Stimulated activated CD8-positive, alpha-beta memory T cell treated with anti-CD3 and anti-CD28 coated beads, Interleukin-7, amount 100 ng/mL, for 1 hour (primary cell): Measurements from ENCODE around the gene CDKAL1.

Experiments
- DNase-seq, 2 donors: peaks; one replicate each; pipeline ENCODE4 v3.0.0-alpha.2; 2020; ENCODE audit warnings: low read depth in 2 of 2

CDKAL1 gene

DNA sequence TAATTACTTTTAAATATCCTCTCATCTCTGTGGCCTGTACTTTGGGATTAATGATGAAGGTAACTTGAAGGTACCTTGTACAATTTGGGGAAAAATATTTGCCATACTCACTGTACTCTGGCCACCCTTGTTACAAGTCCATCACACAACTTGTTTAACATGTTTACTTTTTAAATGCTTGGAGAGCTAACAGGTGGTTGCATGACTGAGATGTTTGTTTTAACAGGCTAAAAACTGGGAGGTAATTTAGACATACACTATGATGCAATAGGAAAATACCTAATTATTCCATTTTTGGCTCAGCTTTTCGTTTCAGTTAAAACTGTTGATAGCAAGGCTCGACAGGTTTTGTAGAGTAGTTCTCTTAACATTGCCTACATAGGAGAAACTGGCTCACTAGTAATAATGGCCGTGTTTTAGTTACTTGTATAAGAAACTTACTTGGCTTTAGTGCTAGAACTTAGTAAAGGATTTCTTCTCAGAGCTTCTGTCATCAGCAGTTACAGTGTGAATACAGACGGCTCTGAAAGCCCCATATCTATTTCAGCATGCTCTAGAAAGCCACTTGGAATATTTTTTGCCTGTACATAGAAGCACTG lies 569.5 kb downstream of the CDKAL1 start:
- no peak for DNase-seq

DNA sequence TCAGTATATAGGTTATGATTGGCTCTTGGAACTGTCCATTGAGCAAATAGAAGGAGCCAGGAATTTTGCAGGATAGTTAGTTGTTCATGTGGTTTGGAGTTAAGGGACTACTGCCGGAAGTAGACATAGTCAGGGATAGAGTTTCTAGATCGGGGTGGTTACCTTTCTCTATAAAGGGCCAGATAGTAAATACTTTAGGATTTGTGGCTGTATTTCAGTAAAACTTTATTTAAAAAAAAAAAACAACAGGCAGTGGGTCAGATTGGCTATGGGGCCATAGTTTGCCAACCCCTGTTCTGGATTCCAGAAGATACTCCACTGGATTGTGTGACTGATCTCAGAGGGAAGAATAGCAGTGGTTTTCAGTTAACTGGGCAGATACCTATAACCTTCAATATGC lies 570.0 kb downstream of the CDKAL1 start:
- DNase-seq: no peak

DNA sequence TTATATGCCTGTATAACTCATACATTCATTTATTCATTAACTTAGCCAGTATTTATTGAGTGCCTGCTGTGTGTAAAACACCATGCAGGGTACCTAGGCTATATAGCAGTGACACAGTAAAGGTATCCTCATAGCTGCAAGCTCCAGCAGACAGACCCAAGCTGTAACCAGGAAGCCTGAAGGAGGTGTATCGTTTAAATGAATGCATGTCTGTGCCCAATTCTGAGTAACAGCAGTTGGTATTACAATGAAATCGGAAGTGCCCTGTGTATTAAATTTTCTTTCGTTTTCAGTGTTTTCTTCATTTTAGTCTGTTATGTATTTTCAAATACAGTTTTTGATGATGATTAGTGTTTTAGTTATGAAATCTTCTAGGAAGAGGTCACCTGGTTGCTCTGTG lies 573.5 kb downstream of the CDKAL1 start:
- DNase-seq: no peak

DNA sequence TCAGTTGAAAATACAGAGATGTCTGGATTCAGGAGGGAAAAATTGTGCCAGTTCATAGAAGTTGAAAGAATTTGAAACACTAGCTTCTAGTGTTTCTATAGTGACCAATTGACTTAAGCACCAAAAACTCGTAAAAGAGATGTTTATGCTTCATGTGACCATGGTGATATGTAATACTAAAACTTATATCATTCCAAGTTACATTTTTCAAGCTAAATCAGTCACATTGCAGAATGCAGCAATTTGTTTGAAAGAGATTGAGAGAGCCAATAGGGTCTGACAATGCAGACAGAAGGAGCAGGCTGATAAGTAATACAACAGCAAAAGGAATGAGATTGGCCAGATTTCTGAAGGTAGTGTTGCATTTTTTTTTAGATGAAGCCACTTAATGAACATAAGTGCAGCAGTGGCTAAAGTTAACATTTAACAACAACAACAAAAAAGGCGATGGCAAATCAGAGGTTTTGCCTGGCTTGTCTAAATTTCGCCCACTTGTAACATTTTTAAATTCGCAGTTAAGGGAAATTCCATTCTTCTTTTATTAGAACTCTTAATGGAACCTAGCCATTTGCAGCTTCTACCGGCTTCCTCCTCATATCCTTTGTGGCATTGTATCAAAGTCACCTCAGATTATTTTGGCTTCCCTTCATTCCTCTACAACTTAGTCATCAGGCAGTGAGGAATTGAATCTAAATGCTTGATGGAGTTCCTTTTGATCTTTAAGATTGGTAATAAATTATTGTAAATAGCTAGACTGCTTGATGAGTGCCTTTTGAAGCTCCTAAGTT lies 575.3 kb downstream of the CDKAL1 start:
- no peak for DNase-seq

DNA sequence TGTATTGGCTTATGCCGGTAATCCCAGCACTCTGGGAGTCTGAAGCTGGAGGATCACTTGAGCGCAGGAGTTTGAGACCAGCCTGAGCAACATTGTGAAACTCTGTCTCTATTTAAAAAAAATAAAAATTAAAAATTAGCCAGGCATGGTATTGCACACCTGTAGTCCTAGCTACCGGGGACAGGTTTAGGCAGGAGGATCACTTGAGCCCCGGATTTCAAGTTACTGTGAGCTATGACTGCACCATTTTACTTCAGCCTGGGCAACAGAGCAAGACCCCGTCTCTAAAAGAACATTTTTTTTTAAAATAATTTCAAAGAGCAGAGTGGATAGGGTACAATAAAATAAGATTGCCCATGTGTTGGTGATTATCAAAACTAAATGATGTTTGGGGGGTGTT lies 576.4 kb downstream of the CDKAL1 start:
- DNase-seq: no peak

DNA sequence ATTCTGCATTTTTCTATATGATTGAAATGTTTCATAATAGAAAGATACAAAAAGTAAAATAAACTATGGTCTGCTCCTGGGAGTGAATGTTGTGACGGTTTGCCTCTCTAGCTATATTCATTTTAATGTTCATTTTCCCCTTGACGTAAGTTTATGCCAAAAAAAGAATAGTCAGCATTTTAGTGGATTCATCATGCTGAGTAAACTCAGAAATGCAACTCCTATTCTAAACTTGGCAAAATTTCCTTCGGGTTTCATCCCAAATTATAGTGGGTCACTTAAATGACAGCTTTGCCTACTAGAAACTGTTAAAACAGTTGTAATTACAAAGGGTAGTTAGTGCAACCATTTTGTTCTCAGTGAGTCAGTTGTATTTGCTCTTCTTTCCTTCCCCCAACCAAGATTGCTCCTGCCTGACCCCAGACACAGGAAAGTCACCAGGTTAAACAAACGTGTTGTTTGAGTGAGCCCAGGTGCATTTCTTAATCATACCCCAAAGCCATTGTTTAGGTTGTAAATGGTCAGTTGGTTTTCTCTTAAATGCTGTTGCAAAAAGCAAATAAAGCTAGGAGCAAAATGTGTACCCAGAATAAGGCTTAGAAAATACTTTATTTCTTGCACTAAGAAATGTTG lies 577.0 kb downstream of the CDKAL1 start:
- DNase-seq: no peak

DNA sequence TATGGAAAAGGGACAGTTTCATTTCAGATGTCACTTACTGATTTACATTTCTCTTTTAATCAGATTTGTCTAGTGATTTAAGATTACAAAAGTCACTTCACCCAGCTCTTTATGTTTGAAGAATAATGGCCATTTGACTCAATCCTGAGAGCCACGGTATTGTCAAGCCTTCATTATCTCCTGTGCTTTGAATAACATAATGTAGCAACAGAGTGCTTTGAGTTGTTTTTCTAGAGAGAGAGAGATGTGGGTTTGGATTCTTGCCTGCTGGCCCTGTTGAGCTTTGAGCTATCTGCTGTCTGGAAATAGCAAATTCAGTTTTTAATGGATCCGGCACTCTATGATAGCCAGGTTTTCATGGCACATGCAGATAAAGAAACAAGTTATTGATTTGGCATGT lies 580.9 kb downstream of the CDKAL1 start:
- DNase-seq: no peak

DNA sequence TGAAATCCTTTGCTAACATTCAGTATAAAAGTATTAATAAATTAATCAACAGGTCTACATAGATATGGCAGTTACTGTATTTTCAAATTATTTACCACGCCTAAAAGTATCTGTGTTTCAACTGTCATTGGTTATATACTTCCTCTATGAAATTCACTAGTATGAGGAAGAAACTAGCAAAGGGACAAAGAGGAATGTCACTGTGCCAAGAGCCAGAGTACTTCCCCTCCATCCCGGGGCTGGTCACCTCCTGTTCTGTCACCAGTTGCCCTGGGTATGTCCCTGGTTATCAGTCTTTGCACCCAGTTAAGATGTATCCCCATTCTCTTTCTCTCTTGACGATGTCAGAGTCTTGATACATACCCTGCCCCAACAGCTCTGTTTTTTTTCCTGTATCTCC lies 582.5 kb downstream of the CDKAL1 start:
- no peak for DNase-seq

DNA sequence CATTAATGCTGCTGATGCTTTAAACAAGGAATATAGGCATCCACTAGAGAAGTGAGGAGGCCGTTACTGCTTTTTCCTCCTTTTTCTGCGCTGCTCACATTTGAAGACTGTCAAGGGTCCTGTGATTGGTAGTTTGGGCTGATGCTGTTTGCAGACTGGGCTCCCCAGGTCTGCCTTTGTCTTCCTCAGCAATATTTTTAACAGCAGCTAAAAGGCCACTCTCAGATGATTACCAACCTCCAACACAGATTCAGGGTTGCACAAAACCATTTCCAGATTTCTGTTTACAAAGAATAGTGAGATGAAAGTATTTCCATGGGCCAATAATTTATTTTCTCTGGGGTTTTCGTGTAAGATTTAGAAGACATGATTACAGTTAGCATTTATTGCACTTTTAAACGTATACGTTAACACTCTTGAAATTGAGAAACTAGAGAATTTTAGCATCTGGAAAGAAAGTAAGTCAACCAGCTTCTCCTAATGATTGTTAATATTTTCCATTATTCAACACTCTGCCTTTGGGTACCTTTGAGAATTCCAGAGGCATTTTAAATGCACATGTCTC lies 584.0 kb downstream of the CDKAL1 start:
- DNase-seq: no peak

DNA sequence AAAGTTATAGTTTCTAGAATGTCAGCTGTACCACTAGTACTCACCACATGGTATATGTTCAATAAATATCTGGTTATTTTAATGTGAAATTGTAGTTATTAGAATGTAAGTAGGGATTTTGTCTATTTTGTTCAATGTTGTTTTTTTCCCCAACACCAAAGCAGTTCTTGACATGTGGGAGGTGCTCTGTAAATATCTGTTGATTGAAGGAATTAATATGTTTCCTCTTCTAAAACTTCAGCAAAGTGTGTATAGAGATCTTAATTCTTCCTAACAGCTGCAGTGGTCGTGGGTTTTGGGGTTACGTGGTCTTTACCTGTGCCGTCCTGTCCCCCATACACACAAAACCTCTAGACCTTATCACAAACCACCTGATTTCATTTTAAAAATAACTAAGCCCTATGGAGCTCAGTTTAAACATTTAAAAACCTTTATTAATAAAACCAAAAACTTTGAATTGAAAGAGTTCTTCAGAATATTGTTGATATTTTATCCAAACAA lies 587.4 kb downstream of the CDKAL1 start:
- no peak for DNase-seq

DNA sequence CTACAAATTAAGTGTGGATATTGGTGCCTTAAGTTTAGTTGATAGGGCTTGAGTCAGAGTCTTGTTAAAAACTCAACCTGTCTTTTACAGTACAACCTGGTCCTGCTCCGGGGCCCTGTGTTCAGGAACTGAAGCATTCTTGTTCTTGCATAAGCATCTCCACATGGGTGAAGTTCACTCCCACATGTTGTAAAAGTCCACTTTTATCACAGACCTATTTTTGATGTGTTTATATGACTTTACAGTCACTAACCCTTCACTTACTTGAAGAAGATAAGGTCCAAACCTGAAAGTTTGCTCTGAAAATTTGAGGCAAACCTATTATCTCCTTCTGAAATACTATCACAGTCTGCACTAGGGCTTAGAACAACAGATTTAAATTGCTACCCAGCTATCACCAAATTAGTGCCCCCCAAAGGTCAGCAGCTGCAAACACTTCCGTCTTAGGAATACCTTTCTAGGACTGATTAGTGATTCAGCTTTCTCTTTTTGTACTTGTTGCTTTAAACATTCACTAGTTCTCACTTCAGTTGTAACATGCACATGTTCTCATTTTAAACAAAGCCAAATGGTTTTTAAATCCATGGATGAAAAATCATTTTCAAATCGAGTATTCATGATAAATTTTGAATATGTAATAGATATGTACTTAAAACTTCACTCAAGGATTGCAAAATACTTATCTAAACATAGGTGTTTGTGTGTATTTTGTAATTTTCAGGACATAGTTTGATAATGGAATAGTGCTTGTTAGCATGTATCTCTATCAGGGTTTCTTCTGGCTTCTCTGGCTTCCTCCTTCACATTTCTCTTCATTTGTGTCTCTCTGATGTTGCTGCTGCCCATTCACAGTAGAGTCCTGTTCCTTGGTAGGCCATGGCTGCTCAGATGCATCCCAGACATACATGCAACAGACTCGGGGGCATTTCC lies 589.5 kb downstream of the CDKAL1 start:
- no peak for DNase-seq

DNA sequence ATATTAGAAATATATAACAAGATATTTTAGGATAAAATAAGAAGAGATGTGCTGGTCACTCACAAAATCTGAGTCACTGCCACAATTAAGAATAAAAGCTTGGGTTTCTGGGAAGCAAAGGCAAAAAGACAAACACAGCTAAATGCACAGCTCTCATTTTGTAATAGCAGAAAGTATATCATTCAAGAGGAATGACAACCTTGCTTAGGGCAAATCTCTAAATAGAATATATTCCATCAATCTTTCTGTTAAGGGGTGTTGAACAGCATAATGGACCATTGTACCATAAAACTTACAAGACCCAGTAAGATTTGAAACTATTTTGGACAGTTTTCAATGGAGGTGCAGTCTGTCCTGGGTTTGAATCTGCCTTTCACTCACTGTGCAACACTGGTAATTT lies 594.3 kb downstream of the CDKAL1 start:
- no peak for DNase-seq

DNA sequence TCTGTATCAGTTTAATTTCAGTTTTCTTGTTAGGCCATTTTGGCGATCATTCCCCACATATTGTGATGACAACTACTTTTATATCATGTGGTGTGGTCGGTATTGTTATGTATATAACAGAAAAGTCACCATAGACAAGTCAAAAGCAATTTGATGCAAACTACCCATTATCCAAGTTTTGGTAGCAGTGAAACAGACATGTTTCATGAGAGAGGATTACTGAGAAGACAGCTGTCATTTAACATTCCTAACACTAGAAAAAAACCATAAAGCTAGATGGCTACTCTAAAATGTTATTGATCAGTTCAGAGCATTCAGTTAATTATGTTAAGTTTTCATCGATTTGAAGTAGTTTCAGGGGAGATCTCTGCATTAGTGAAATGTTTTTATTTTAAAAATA lies 597.1 kb downstream of the CDKAL1 start:
- no peak for DNase-seq

DNA sequence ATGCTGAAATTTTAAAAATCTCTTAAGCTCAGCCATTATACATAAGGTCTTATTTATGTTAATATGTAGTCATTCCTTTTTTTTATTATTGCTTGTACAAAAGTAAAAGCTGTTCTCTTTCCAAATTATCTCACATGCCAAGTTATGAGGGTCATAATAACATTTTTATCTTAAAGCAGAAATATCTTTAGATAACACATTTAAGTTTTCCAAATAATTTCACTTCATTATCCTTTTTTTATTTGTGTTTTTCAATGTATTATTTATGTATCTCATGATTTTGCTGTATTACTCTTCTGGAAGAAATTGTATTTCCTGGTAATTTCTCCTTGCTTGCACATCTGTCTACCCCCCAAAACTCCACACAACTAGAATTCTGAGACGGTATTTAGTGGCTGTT lies 598.2 kb downstream of the CDKAL1 start:
- DNase-seq: no peak

DNA sequence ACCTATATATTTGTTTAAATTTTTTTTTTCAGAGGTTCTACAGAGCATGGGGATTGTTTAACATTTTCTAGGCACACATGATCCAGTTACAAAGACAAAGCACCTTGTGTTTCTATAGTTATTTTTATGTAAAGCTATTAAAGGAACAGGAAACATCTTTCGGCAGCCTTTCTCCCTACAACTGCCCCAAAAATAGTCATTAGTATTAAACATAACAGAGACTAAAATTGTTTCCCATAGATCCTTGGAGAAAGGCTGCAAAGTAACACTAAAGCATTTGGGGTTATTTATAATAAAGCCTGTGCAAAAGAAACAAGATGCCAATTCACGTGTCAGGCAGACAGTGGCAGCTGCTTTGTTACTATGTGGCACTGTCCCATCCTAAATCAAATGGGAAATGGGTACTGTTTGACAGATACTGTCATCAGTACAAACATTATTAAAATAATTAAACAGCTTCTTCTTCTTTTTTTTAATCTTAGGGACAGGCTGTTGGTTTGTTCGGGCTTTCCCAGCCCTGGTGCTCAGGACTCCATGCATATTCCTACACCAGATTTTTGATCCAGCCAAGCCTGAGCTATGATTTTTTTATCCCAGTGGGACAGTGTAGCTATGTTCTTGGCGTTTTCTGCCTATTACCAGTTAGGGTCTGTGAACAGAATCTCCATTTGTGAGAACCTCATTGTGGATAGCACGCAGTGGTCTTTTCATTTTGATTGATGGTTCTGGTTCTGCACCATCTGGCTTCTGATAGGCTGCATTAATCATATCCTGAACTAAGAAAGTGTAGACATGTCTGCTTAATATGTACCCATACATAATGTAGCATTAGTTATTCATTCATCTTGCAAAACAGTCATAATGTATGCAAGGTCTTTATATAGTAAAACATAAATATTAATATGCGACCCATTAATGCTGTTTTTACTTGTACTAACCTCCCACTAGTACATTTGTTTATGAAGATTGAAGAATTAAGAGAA lies 598.9 kb downstream of the CDKAL1 start:
- no peak for DNase-seq

DNA sequence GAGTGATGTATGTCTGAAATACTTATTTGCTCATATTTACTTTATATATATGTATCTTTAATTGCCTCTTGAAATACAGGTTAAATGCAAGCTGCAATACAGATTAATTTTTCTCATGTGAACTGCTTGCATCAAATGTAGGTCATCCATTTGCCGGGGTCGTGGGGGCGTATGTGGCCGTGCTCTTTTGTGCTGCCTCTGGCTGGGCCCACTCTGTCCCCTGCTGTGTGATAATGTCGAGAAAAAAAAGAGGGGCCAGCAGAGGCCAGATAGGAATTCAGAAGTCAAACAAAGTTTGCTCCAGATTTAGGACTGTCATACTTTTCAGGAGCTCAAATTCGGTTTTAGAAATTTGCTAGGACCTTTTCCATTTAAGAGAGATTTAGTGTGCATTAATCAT lies 599.6 kb downstream of the CDKAL1 start:
- DNase-seq: no peak

DNA sequence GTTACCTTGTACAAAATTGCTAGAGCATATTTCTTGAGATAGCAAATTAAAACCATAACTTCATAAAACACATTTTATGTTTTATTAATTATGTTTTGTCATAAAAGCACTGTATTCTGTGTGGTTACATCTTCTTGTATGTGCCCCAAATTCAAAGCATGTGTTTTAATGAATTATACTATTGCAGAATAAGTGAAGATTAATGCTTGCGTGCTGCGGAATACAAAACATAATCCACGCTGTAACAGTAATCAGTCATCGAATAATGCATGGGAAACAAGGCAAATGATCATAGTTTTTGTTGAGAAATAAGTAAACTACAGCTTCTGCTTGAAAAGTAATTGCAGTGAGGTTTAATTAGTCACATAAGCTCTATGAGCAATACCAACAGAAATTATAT lies 600.1 kb downstream of the CDKAL1 start:
- no peak for DNase-seq

DNA sequence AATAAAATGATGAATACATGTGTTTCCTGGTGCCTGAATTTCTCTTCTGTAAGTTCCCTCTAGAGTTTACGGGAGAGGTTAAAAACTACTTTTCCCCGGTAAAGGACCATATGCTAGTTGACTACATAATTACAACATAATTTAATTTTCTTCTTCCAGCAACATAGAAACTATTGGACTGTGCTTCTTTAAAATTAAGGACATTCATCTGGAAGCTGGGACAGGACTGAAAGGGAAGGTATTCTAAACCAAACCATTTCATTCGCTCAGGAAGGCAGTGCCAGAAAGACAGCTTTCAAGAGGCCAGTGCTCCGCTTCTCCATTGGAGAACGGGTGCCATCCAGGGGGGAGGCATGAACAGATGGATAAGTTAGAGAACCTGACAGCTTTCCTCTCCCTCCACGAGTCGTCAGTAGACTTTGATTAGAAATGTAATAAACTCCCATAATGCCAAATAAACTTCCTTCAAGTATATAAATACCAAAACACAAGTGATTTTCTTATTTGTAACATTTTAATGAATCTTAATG lies 601.3 kb downstream of the CDKAL1 start:
- no peak for DNase-seq

DNA sequence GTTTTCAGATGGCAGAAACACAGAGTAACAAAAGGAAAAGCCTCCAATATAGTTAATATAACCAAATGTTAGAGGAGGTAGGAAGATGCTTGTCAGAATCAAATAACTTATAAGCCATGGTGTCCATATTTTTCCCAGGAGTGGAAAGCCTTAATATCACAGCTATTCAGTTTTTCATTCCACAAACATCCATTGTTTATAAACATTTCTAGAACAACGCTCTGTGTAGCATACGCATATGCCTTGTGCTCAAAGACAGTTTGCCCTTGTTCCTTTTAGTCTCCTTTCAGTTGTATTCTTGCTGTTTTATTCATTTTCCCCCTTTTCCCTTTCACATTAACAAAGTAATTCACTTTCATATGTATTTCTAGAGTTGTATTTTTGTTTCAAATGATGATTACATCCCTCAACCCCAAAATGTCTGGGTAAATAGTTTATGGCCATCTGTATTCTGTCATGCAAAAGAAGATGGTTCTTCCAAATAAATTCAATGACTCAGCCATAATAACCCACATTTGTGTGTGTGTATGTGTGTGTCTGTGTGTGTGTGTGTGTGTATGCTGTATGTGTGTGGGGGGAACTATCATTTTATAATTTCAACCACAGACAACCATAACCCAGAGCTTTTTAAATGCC lies 603.6 kb downstream of the CDKAL1 start:
- DNase-seq: no peak
